SU-DHL-6 (cell line): ENCODE measurements around the gene CERS6.

Source experiments
- H2AFZ ChIP-seq: fragments of 200-600 bp; sonication (generic); 2 replicates; pipeline ENCODE4 v1.6.1; 2014; ENCODE audit warnings: low read depth, mild to moderate bottlenecking, moderate library complexity, mixed read lengths, antibody characterized with exemption, low read length; ENCODE audit not compliant: severe bottlenecking
- H3F3A ChIP-seq: fragments of 200-600 bp; shearing (Covaris generic); 2 replicates; pipeline ENCODE4 v1.6.0; 2016; ENCODE audit warnings: antibody characterized with exemption, mild to moderate bottlenecking; ENCODE audit not compliant: insufficient read depth
- H3K27ac ChIP-seq: fragments of 200-600 bp; sonication (generic); 2 replicates; pipeline ENCODE4 v1.5.1; 2016; ENCODE audit warnings: low read depth, mild to moderate bottlenecking, low read length, moderate library complexity, mixed read lengths
- H3K27me3 ChIP-seq: fragments of 200-600 bp; sonication (generic), shearing (Covaris generic); 2 replicates; pipeline ENCODE4 v1.6.0; 2014; ENCODE audit warnings: mild to moderate bottlenecking, low read length
- H3K36me3 ChIP-seq: fragments of 200-600 bp; sonication (generic); 2 replicates; pipeline ENCODE4 v1.6.1; 2014; ENCODE audit warnings: mild to moderate bottlenecking, low read length, mixed read lengths
- H3K4me2 ChIP-seq: fragments of 300-600, 200-600 bp; shearing (Covaris generic), sonication (generic); 2 replicates; pipeline ENCODE4 v1.6.0; 2014; ENCODE audit warnings: low read length, low read depth, mild to moderate bottlenecking; ENCODE audit not compliant: poor library complexity, severe bottlenecking
- H3K4me3 ChIP-seq: fragments of 200-600 bp; sonication (generic); 2 replicates; pipeline ENCODE4 v1.5.1; 2014; ENCODE audit warnings: antibody characterized with exemption, low read length, mild to moderate bottlenecking, mixed read lengths; ENCODE audit not compliant: insufficient read depth, poor library complexity, severe bottlenecking
- H3K79me2 ChIP-seq: fragments of 200-600 bp; sonication (generic); 2 replicates; pipeline ENCODE4 v1.6.1; 2014; ENCODE audit warnings: mild to moderate bottlenecking, low read length, moderate library complexity; ENCODE audit not compliant: insufficient read depth
- H3K9ac ChIP-seq: fragments of 200-600 bp; sonication (generic); 2 replicates; pipeline ENCODE4 v1.7.0; 2014; ENCODE audit warnings: mild to moderate bottlenecking, low read length
- H3K9me2 ChIP-seq: fragments of 200-600 bp; sonication (generic); replicated peaks from 2 replicates; pipeline ENCODE4 v1.6.1; 2014; ENCODE audit warnings: low read length; ENCODE audit not compliant: insufficient read depth
- H3K9me3 ChIP-seq: fragments of 200-600 bp; sonication (generic); 2 replicates; pipeline ENCODE4 v1.6.1; 2014; ENCODE audit warnings: low read length, mixed read lengths; ENCODE audit not compliant: insufficient read depth
- H4K20me1 ChIP-seq: fragments of 200-600 bp; sonication (generic); 2 replicates; pipeline ENCODE4 v1.6.1; 2014; ENCODE audit warnings: low read depth, mild to moderate bottlenecking, antibody characterized with exemption, low read length, moderate library complexity, mixed read lengths
- CTCF ChIP-seq: fragments of 200-600 bp; sonication (generic); IDR thresholded peaks from one replicate; pipeline ENCODE4 v1.5.1; 2017; ENCODE audit warnings: antibody characterized with exemption, mild to moderate bottlenecking, low read length, moderate library complexity; ENCODE audit not compliant: insufficient read depth, poor library complexity, severe bottlenecking
- EZH2phosphoT487 ChIP-seq: fragments of 200-600 bp; sonication (generic), shearing (Covaris generic); conservative IDR thresholded peaks from 2 replicates; pipeline ENCODE4 v1.6.1; 2018; ENCODE audit warnings: mild to moderate bottlenecking, antibody characterized with exemption, low read length, moderate library complexity, mixed read lengths

The CERS6 gene

GRCh38 chr2:168602846-168603401 lies 146.9 kb downstream of the CERS6 start:
- no peak overlapping the region for H2AFZ ChIP-seq
- H3K4me2 ChIP-seq = no peak overlapping the region
- H3K9me3 ChIP-seq = no peaks in the 10 kb centered on the region

GRCh38 chr2:168603439-168603961 lies 147.4 kb downstream of the CERS6 start:
- Histone ChIP-seq H3F3A (no peaks in the 10 kb centered on the region), H4K20me1 (no peaks in the 10 kb centered on the region), H2AFZ (no peak overlapping the region), H3K27ac (no peak overlapping the region), H3K36me3 (no peaks in the 10 kb centered on the region), H3K4me2 (no peak overlapping the region), H3K79me2 (no peaks in the 10 kb centered on the region), H3K4me3 (no peak overlapping the region), H3K9ac (no peak overlapping the region), H3K27me3 (no peaks in the 10 kb centered on the region), H3K9me3 (no peaks in the 10 kb centered on the region), H3K9me2 (no peaks in the 10 kb centered on the region)
- no peak for TF ChIP-seq CTCF
- TF ChIP-seq EZH2phosphoT487 = no peak

More at GRCh38 chr2:168602846-168603401, 146.9 kb downstream of the CERS6 start:
- H3F3A ChIP-seq = no peaks in the 10 kb centered on the region
- no peak for TF ChIP-seq EZH2phosphoT487
- no peak for TF ChIP-seq CTCF
- no peak overlapping the region for H3K4me3 ChIP-seq
- no peaks in the 10 kb centered on the region for H3K27me3 ChIP-seq
- H3K79me2 ChIP-seq = no peaks in the 10 kb centered on the region
- H3K36me3 ChIP-seq = no peaks in the 10 kb centered on the region
- no peak overlapping the region for H3K9ac ChIP-seq
- H3K9me2 ChIP-seq = no peaks in the 10 kb centered on the region
- H3K27ac ChIP-seq = no peak overlapping the region
- no peaks in the 10 kb centered on the region for H4K20me1 ChIP-seq

GRCh38 chr2:168604252-168604651 lies 148.2 kb downstream of the CERS6 start:
- Histone ChIP-seq H3K27me3 (no peaks in the 10 kb centered on the region), H3K9me3 (no peaks in the 10 kb centered on the region), H3K36me3 (no peaks in the 10 kb centered on the region), H3K9me2 (no peaks in the 10 kb centered on the region), H4K20me1 (no peaks in the 10 kb centered on the region), H3K27ac (no peak overlapping the region), H3K4me2 (no peak overlapping the region), H3K79me2 (no peaks in the 10 kb centered on the region), H2AFZ (no peak overlapping the region), H3F3A (no peaks in the 10 kb centered on the region), H3K9ac (no peak overlapping the region), H3K4me3 (no peak overlapping the region)
- TF ChIP-seq EZH2phosphoT487 (no peak), CTCF (no peak)
